Liver (tissue), 9 donors: ENCODE data around the gene SCN2A. TPM values are rescaled to one million over a fixed set of nuclear protein-coding genes. Genes with fewer than 3 reads are reported as not detected.

Source experiments
- DNase-seq: peaks from one replicate; pipeline ENCODE4 v3.0.0-alpha.2; 2017; ENCODE audit warnings: low spot score
- H3K27ac ChIP-seq, 2 donors: one replicate each; pipeline ENCODE4 v1.7.0; 2013; ENCODE audit warnings: inconsistent platforms in 2 of 2, low read length in 2 of 2, control low read depth in 1 of 2, low read depth in 1 of 2, mild to moderate bottlenecking in 1 of 2
- H3K27me3 ChIP-seq, 4 donors: one replicate each; pipeline versions ENCODE4 v1.6.1 to v1.7.0; 2013; ENCODE audit warnings: low read length in 3 of 4, inconsistent platforms in 1 of 4, mild to moderate bottlenecking in 1 of 4, moderate library complexity in 1 of 4; ENCODE audit not compliant: control insufficient read depth in 4 of 4, insufficient read depth in 4 of 4
- H3K36me3 ChIP-seq, 4 donors: one replicate each; pipeline versions ENCODE4 v1.6.1 to v1.7.0; 2013; ENCODE audit warnings: low read length in 3 of 4, mild to moderate bottlenecking in 3 of 4, low read depth in 1 of 4, moderate library complexity in 1 of 4; ENCODE audit not compliant: control insufficient read depth in 4 of 4, insufficient read depth in 3 of 4
- H3K4me1 ChIP-seq, 4 donors: one replicate each; pipeline versions ENCODE4 v1.6.1 to v1.7.0; 2013; ENCODE audit warnings: low read length in 3 of 4, mild to moderate bottlenecking in 3 of 4, moderate library complexity in 1 of 4; ENCODE audit not compliant: control insufficient read depth in 4 of 4, insufficient read depth in 4 of 4
- H3K4me3 ChIP-seq, 3 donors: one replicate each; pipeline versions ENCODE4 v1.6.1 to v1.7.0; 2013; ENCODE audit warnings: low read length in 3 of 3, control low read depth in 1 of 3, low read depth in 1 of 3, mild to moderate bottlenecking in 1 of 3
- H3K9ac ChIP-seq, 2 donors: one replicate each; pipeline ENCODE4 v1.7.0; 2013; ENCODE audit warnings: low read length in 2 of 2, mild to moderate bottlenecking in 2 of 2, moderate library complexity in 2 of 2, control low read depth in 1 of 2, low read depth in 1 of 2
- H3K9me3 ChIP-seq, 4 donors: one replicate each; pipeline versions ENCODE4 v1.6.1 to v1.7.0; 2013; ENCODE audit warnings: low read length in 3 of 4; ENCODE audit not compliant: control insufficient read depth in 4 of 4
- EGR1 ChIP-seq, 2 donors: IDR thresholded peaks; 2 replicates each; pipeline ENCODE4 v1.6.1; 2016 to 2018; ENCODE audit warnings: antibody characterized with exemption in 2 of 2, low read depth in 2 of 2
- FOXA1 ChIP-seq: IDR thresholded peaks from 2 replicates; pipeline ENCODE4 v1.6.1; 2016; ENCODE audit warnings: antibody characterized with exemption
- FOXA2 ChIP-seq: IDR thresholded peaks from 2 replicates; pipeline ENCODE4 v1.6.1; 2016; ENCODE audit warnings: antibody characterized with exemption
- GABPA ChIP-seq, 2 donors: IDR thresholded peaks in 1 of 2; conservative IDR thresholded peaks in 1 of 2; 2 replicates each; pipeline ENCODE4 v1.6.1; 2016; ENCODE audit warnings: antibody characterized with exemption in 2 of 2, mild to moderate bottlenecking in 1 of 2, moderate library complexity in 1 of 2
- HNF4A ChIP-seq, 2 donors: conservative IDR thresholded peaks; 2 replicates each; pipeline ENCODE4 v1.6.1; 2016; ENCODE audit warnings: antibody characterized with exemption in 2 of 2, mild to moderate bottlenecking in 2 of 2
- HNF4G ChIP-seq: IDR thresholded peaks from 2 replicates; pipeline ENCODE4 v1.6.1; 2016; ENCODE audit warnings: antibody characterized with exemption
- JUND ChIP-seq, 2 donors: IDR thresholded peaks; 2 replicates each; pipeline ENCODE4 v1.6.1; 2016; ENCODE audit warnings: antibody characterized with exemption in 2 of 2
- NR2F2 ChIP-seq: IDR thresholded peaks from 2 replicates; pipeline ENCODE4 v1.6.1; 2016; ENCODE audit warnings: antibody characterized with exemption
- RAD21 ChIP-seq, 2 donors: IDR thresholded peaks; 2 replicates each; pipeline ENCODE4 v1.6.1; 2016; ENCODE audit warnings: antibody characterized with exemption in 2 of 2, mild to moderate bottlenecking in 2 of 2
- RXRA ChIP-seq, 2 donors: IDR thresholded peaks; 2 replicates each; pipeline ENCODE4 v1.6.1; 2017 to 2018; ENCODE audit warnings: antibody characterized with exemption in 2 of 2, mild to moderate bottlenecking in 1 of 2
- SP1 ChIP-seq: IDR thresholded peaks from 2 replicates; pipeline ENCODE4 v1.6.1; 2018; ENCODE audit warnings: antibody characterized with exemption, mild to moderate bottlenecking
- TAF1 ChIP-seq: conservative IDR thresholded peaks from 2 replicates; pipeline ENCODE4 v1.6.1; 2016; ENCODE audit warnings: antibody characterized with exemption, mild to moderate bottlenecking
- WGBS: extraction: QIAGEN DNeasy Blood & Tissue Kit; methylation state at CpG from one replicate; pipeline ENCODE4 v1.1.7; 2013; 5-methylcytosine and 5-hydroxymethylcytosine counted together
- polyA plus RNA-seq, 2 donors: library from polyadenylated mRNA; stranded (reverse) in 1 of 2; unstranded in 1 of 2; fragments of 200-250 nt in 1 of 2; fragments of >200 nt in 1 of 2; fragmentation: Nextera tagmentation in 1 of 2; extraction: Ambion mirVana in 1 of 2; gene quantifications; one replicate each; pipeline versions ENCODE4 v1.2.1 to v1.2.3, GENCODE V29; 2013 to 2015
- total RNA-seq, 2 donors: library from RNA; depleted of rRNA; stranded (reverse); fragments of >200 nt; gene quantifications; one replicate each; pipeline ENCODE4 v1.2.3, GENCODE V29; 2014
- TF ChIP-seq, protein P1 (sequence below): fragments of 150-350 bp; IDR thresholded peaks from 2 replicates; pipeline ENCODE4 v1.5.1; 2017; ENCODE audit warnings: improper control_type of control experiment, low read depth, low read length; ENCODE audit not compliant: missing input control
- TF ChIP-seq, protein P2 (sequence below): IDR thresholded peaks from 2 replicates; pipeline ENCODE4 v1.6.1; 2016; ENCODE audit warnings: antibody characterized with exemption
- TF ChIP-seq, protein P3 (sequence below): IDR thresholded peaks from 2 replicates; pipeline ENCODE4 v1.6.1; 2016; ENCODE audit warnings: antibody characterized with exemption
- TF ChIP-seq, protein P4 (sequence below): IDR thresholded peaks from 2 replicates; pipeline ENCODE4 v1.6.1; 2016; ENCODE audit warnings: antibody characterized with exemption, mild to moderate bottlenecking
- donor health status: healthy.
- donor health status: healthy.
- donor health status: healthy.
- donor health status: healthy.
- donor health status: healthy.

SCN2A gene
- total and polyA plus RNA-seq, 4 donors: 0.01 to 0.33 (median 0.05) TPM

DNA sequence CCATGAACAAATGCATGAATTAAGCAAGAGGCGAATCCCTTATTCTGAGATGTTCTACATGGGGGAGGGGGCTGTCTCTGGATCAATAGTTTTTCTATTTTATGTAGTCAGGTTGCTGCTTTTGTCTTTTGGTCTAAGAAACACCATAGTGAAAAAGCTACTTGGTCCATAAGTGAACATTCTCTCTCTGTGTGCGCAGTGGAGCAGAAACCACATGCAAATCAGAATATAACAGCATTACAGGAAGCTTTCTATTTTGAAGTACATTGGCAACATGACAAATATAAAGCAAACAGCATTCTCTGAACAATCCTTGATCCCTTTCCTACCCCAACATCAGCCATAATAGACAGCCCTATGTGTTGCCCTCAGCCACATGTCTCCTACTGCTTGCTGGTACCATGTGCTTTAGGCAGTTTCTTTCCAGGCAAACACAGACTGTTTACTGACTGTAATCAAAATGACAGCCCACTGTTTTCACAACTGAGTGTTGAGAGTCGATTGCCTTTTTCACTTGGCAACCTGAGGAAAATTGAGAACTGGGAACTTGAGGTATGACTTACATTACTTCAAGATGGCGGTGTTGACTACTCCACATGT is 45.9 kb upstream of the SCN2A start:
- H3K27ac ChIP-seq: no peak overlapping the region
- no peaks in the 10 kb centered on the region for H3K4me1 ChIP-seq
- no peak overlapping the region for H3K4me3 ChIP-seq
- no peaks in the 10 kb centered on the region for H3K27me3 ChIP-seq
- 79% methylated on average over 4 of the region's 4 CpGs for WGBS
- TF ChIP-seq, protein P1, sequence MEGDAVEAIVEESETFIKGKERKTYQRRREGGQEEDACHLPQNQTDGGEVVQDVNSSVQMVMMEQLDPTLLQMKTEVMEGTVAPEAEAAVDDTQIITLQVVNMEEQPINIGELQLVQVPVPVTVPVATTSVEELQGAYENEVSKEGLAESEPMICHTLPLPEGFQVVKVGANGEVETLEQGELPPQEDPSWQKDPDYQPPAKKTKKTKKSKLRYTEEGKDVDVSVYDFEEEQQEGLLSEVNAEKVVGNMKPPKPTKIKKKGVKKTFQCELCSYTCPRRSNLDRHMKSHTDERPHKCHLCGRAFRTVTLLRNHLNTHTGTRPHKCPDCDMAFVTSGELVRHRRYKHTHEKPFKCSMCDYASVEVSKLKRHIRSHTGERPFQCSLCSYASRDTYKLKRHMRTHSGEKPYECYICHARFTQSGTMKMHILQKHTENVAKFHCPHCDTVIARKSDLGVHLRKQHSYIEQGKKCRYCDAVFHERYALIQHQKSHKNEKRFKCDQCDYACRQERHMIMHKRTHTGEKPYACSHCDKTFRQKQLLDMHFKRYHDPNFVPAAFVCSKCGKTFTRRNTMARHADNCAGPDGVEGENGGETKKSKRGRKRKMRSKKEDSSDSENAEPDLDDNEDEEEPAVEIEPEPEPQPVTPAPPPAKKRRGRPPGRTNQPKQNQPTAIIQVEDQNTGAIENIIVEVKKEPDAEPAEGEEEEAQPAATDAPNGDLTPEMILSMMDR: no peak
- TF ChIP-seq GABPA (IDR thresholded peaks at IDR 0.05 in 1 of 2, conservative IDR thresholded peaks at IDR 0.05 in 1 of 2): no peak
- TF ChIP-seq FOXA1: no peak
- no peak for TF ChIP-seq EGR1 (IDR thresholded peaks at IDR 0.05; ENCODE audit: low read depth in 2 of 2)
- TF ChIP-seq RXRA (IDR thresholded peaks at IDR 0.05): no peak
- TF ChIP-seq HNF4G: no peak
- TF ChIP-seq, protein P2, sequence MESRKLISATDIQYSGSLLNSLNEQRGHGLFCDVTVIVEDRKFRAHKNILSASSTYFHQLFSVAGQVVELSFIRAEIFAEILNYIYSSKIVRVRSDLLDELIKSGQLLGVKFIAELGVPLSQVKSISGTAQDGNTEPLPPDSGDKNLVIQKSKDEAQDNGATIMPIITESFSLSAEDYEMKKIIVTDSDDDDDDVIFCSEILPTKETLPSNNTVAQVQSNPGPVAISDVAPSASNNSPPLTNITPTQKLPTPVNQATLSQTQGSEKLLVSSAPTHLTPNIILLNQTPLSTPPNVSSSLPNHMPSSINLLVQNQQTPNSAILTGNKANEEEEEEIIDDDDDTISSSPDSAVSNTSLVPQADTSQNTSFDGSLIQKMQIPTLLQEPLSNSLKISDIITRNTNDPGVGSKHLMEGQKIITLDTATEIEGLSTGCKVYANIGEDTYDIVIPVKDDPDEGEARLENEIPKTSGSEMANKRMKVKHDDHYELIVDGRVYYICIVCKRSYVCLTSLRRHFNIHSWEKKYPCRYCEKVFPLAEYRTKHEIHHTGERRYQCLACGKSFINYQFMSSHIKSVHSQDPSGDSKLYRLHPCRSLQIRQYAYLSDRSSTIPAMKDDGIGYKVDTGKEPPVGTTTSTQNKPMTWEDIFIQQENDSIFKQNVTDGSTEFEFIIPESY: no peak
- no peak for TF ChIP-seq TAF1
- no peak for TF ChIP-seq SP1
- TF ChIP-seq FOXA2: no peak
- TF ChIP-seq NR2F2: no peak
- TF ChIP-seq RAD21 (IDR thresholded peaks at IDR 0.05): no peak
- TF ChIP-seq, protein P3, sequence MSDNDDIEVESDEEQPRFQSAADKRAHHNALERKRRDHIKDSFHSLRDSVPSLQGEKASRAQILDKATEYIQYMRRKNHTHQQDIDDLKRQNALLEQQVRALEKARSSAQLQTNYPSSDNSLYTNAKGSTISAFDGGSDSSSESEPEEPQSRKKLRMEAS: no peak
- TF ChIP-seq JUND (IDR thresholded peaks at IDR 0.05): no peak
- TF ChIP-seq HNF4A (conservative IDR thresholded peaks at IDR 0.05): no peak
- DNase-seq: no peak
- no peak overlapping the region for H3K9ac ChIP-seq
- no peaks in the 10 kb centered on the region for H3K36me3 ChIP-seq
- no peaks in the 10 kb centered on the region for H3K9me3 ChIP-seq

DNA sequence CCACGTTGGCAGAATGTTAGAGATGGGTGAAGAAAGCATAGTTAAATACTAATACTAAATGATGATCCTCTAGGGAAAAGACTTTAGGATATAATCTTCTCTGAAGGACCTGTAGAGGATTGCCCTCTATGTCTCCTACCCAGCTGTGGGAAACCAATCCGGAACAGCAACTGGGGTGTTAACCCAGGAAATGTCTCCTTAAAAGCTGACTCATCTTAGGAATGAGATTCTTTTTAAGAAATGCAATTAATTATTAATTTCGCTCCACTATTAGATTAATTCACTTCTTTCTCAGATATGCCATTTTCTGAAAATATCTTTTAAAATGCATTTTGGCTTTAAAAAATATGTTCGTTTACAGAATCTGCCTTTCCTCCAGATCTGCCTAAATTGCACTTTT is 42.8 kb upstream of the SCN2A start:
- TF ChIP-seq SP1: no peak
- TF ChIP-seq RXRA (IDR thresholded peaks at IDR 0.05): no peak
- 80% methylated on average over 4 of the region's 4 CpGs for WGBS
- Histone ChIP-seq H3K36me3 (no peaks in the 10 kb centered on the region), H3K9ac (no peak overlapping the region), H3K4me1 (no peaks in the 10 kb centered on the region), H3K9me3 (no peaks in the 10 kb centered on the region), H3K27me3 (no peaks in the 10 kb centered on the region), H3K27ac (no peak overlapping the region), H3K4me3 (no peak overlapping the region)
- no peak for DNase-seq

DNA sequence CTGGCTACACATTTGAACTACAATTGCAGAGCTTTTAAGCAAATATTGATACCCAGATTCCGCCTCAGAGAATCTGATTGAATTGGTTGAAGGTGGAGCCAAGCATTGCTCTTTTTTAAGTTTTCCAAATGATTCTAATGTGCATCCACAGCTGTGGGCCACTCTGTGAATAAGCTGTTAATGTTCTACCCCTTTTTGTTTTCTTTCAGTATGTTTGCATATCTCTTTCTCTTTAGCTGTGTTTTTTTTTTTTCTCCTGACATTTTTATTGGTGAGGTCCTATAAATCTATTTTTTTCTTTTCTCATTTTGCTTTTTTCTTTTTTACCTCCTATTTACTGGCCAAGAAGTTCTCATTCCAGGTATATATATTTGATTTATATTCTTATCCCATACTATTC is 41.9 kb upstream of the SCN2A start:
- no peak overlapping the region for H3K4me3 ChIP-seq
- H3K27ac ChIP-seq: no peak overlapping the region
- H3K27me3 ChIP-seq: no peaks in the 10 kb centered on the region
- WGBS: 89% methylated on average over 1 of the region's 1 CpG
- TF ChIP-seq, protein P4, sequence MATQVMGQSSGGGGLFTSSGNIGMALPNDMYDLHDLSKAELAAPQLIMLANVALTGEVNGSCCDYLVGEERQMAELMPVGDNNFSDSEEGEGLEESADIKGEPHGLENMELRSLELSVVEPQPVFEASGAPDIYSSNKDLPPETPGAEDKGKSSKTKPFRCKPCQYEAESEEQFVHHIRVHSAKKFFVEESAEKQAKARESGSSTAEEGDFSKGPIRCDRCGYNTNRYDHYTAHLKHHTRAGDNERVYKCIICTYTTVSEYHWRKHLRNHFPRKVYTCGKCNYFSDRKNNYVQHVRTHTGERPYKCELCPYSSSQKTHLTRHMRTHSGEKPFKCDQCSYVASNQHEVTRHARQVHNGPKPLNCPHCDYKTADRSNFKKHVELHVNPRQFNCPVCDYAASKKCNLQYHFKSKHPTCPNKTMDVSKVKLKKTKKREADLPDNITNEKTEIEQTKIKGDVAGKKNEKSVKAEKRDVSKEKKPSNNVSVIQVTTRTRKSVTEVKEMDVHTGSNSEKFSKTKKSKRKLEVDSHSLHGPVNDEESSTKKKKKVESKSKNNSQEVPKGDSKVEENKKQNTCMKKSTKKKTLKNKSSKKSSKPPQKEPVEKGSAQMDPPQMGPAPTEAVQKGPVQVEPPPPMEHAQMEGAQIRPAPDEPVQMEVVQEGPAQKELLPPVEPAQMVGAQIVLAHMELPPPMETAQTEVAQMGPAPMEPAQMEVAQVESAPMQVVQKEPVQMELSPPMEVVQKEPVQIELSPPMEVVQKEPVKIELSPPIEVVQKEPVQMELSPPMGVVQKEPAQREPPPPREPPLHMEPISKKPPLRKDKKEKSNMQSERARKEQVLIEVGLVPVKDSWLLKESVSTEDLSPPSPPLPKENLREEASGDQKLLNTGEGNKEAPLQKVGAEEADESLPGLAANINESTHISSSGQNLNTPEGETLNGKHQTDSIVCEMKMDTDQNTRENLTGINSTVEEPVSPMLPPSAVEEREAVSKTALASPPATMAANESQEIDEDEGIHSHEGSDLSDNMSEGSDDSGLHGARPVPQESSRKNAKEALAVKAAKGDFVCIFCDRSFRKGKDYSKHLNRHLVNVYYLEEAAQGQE: no peak
- TF ChIP-seq, protein P2: no peak
- TF ChIP-seq HNF4G: no peak
- no peak overlapping the region for H3K9ac ChIP-seq
- H3K9me3 ChIP-seq: no peaks in the 10 kb centered on the region
- H3K36me3 ChIP-seq: no peaks in the 10 kb centered on the region
- DNase-seq: no peak
- no peaks in the 10 kb centered on the region for H3K4me1 ChIP-seq
